Stimulated activated CD4-positive, alpha-beta T cell treated with anti-CD3 and anti-CD28 coated beads, Interleukin-4, amount 100 ng/mL, for 4 hours (primary cell): Measurements from ENCODE around the gene CRELD1.

ENCODE experiments used
- DNase-seq, 2 experiments: peaks; one replicate each; pipeline ENCODE4 v3.0.0-alpha.2; 2020

Gene CRELD1

DNA sequence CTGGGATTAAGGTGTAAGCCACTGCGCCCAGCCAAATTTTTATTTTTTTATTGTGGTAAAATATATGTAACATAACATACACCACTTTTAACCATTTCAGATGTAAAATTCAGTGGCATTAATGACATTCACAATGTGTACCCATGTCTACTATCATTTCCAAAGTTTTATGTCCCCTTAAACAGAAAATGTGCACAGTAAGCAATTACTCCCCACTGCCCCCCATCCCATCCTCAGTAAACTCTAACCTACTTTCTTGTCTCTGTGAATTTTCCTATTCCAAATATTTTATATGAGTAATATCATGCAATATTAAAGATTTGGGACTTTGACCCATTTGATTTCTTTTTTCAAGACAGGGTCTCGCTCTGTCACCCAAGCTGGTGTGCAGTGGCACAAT lies 33.2 kb downstream of the CRELD1 start:
- DNase-seq, result no peak

DNA sequence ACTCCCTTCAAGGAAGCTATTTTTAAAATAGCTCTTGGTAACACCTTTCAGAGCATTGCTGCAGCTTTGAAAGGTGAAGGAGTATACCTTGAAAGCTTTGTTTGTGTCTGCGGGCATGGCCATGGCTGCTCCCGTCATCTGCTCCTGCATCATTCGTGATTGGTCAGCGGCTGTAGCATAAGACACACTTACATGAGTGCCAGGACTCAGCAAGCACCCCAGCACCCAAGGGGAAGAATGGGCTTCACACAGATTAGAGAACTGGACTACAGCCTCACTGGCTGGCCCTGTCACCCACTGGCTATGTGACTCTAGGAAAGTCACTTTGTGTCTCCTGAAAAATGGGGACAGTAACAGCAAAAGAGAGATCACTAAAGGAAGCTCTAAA lies 36.0 kb downstream of the CRELD1 start:
- no peak for DNase-seq

GRCh38 chr3:9970020-9970652 lies 36.5 kb downstream of the CRELD1 start:
- DNase-seq, result no peak

GRCh38 chr3:9976721-9977709 lies 43.4 kb downstream of the CRELD1 start:
- DNase-seq, result no peak

- no peak for DNase-seq
These were observed 45.2 kb downstream of the CRELD1 start for GRCh38 chr3:9978710-9979305.

GRCh38 chr3:9980251-9980650 lies 46.6 kb downstream of the CRELD1 start:
- DNase-seq, result no peak

- DNase-seq, result no peak
These were observed 52.6 kb downstream of the CRELD1 start for GRCh38 chr3:9986230-9986725.

- no peak for DNase-seq
These were observed 60.6 kb downstream of the CRELD1 start for GRCh38 chr3:9994086-9994844.
